CD4-positive, alpha-beta T cell treated with Interferon alpha-2 for 1 hour (primary cell): ENCODE data around the gene ABCG1.

ENCODE experiments used
- DNase-seq, 2 donors: peaks; one replicate each; pipeline ENCODE4 v3.0.0-alpha.2; 2020 to 2022

The ABCG1 gene

GRCh38 chr21:42193131-42193671, 25.7 kb upstream of the ABCG1 start:
- peak; percentile 26 to 49 for DNase-seq

GRCh38 chr21:42193721-42194120, 25.2 kb upstream of the ABCG1 start:
- no peak for DNase-seq

GRCh38 chr21:42194863-42195262, 24.1 kb upstream of the ABCG1 start:
- no peak for DNase-seq

GRCh38 chr21:42195378-42196031, 23.4 kb upstream of the ABCG1 start:
- DNase-seq: peak in 1 of 2 donors; percentile 49

- peak in 1 of 2 donors; percentile 46 for DNase-seq
Measured at GRCh38 chr21:42198929-42199867, 19.7 kb upstream of the ABCG1 start.

- DNase-seq: no peak
Measured at GRCh38 chr21:42199868-42200463, 19.0 kb upstream of the ABCG1 start.

GRCh38 chr21:42200906-42201614, 17.9 kb upstream of the ABCG1 start:
- DNase-seq: no peak

- DNase-seq: no peak
Measured at GRCh38 chr21:42201615-42202161, 17.3 kb upstream of the ABCG1 start.

- no peak for DNase-seq
Measured at GRCh38 chr21:42202321-42202720, 16.6 kb upstream of the ABCG1 start.

GRCh38 chr21:42203321-42203720, 15.6 kb upstream of the ABCG1 start:
- DNase-seq: no peak

- DNase-seq: no peak
Measured at GRCh38 chr21:42203936-42204335, 15.0 kb upstream of the ABCG1 start.

GRCh38 chr21:42207426-42207825, 11.5 kb upstream of the ABCG1 start:
- no peak for DNase-seq

- DNase-seq: no peak
Measured at GRCh38 chr21:42208036-42208435, 10.9 kb upstream of the ABCG1 start.

GRCh38 chr21:42208801-42209490, 10.0 kb upstream of the ABCG1 start:
- no peak for DNase-seq

- DNase-seq: no peak
Measured at GRCh38 chr21:42209801-42210479, 9.0 kb upstream of the ABCG1 start.

GRCh38 chr21:42212266-42212665, 6.7 kb upstream of the ABCG1 start:
- DNase-seq: no peak

- no peak for DNase-seq
Measured at GRCh38 chr21:42213082-42213774, 5.7 kb upstream of the ABCG1 start.

GRCh38 chr21:42214081-42214750, 4.7 kb upstream of the ABCG1 start:
- no peak for DNase-seq

- no peak for DNase-seq
Measured at GRCh38 chr21:42214921-42215320, 4.0 kb upstream of the ABCG1 start.
